Aorta (tissue), 5 donors: ENCODE measurements around the gene GFPT2. TPM values are rescaled to one million over a fixed set of nuclear protein-coding genes. Genes with fewer than 3 reads are reported as not detected.

ENCODE experiments used
- ATAC-seq: fragments of 200-7000 bp; cut with Tn5 transposase; one replicate; pipeline ENCODE4 v1.9.1; 2022; ENCODE audit warnings: moderate library complexity; ENCODE audit not compliant: low FRiP score
- DNase-seq, 2 donors: peaks; one replicate each; pipeline ENCODE4 v3.0.0-alpha.2; 2020
- H3K27ac ChIP-seq, 2 donors: one replicate each; pipeline ENCODE4 v1.5.1; 2013; ENCODE audit warnings: low read length in 2 of 2, mild to moderate bottlenecking in 2 of 2, moderate library complexity in 2 of 2, control low read depth in 1 of 2, inconsistent platforms in 1 of 2, low read depth in 1 of 2
- H3K27me3 ChIP-seq, 2 donors: one replicate each; pipeline ENCODE4 v1.6.1; 2013; ENCODE audit warnings: control low read depth in 1 of 2, low read length in 1 of 2, mild to moderate bottlenecking in 1 of 2, moderate library complexity in 1 of 2; ENCODE audit not compliant: insufficient read depth in 2 of 2, control insufficient read depth in 1 of 2
- H3K36me3 ChIP-seq, 2 donors: one replicate each; pipeline ENCODE4 v1.6.1; 2013; ENCODE audit warnings: control low read depth in 1 of 2, low read length in 1 of 2, mild to moderate bottlenecking in 1 of 2; ENCODE audit not compliant: insufficient read depth in 2 of 2, control insufficient read depth in 1 of 2
- H3K4me1 ChIP-seq, 2 donors: one replicate each; pipeline ENCODE4 v1.6.1; 2013; ENCODE audit warnings: low read length in 2 of 2, control low read depth in 1 of 2, mild to moderate bottlenecking in 1 of 2, moderate library complexity in 1 of 2; ENCODE audit not compliant: insufficient read depth in 2 of 2, control insufficient read depth in 1 of 2
- H3K4me3 ChIP-seq, 2 donors: one replicate each; pipeline ENCODE4 v1.5.1; 2013; ENCODE audit warnings: low read length in 2 of 2, control low read depth in 1 of 2, mild to moderate bottlenecking in 1 of 2
- H3K9me3 ChIP-seq: one replicate; pipeline ENCODE4 v1.6.1; 2013; ENCODE audit warnings: mild to moderate bottlenecking, low read length; ENCODE audit not compliant: control insufficient read depth
- WGBS, 2 donors: extraction: QIAGEN DNeasy Blood & Tissue Kit; methylation state at CpG; one replicate each; pipeline ENCODE4 v1.1.7; 2013; 5-methylcytosine and 5-hydroxymethylcytosine counted together
- intact Hi-C, 2 donors: fragments of 100-400 bp; cut with DNase I; formaldehyde crosslinking; loops; one replicate each; pipeline versions ENCODE4 v1.14.2 to v1.15.0; 2022
- polyA plus RNA-seq, 2 donors: library from polyadenylated mRNA; stranded (reverse); fragments of 200-250 nt; gene quantifications; one replicate each; pipeline ENCODE4 v1.2.3, GENCODE V29; 2013
- total RNA-seq, 2 donors: library from RNA; stranded (reverse); fragmentation: NEBNext Ultra II Directional; extraction: Animal tissue kit (Norgen Biotek cat#: 25700); gene quantifications; one replicate each; pipeline ENCODE4 v1.2.1, GENCODE V29; 2021
- donor health status: healthy with polysubstance abuse.
- donor health status: Bipolar disorder and iron deficiency.
- donor health status: DM: no; HTN: no; CAD: no.
- donor health status: DM: no; HTN: no; CAD: no.
- donor health status: DM: yes; HTN: yes; CAD: no.

The GFPT2 gene
- total and polyA plus RNA-seq, 4 donors = 1.1 to 60.2 (median 31.9) TPM

GRCh38 chr5:180333661-180334060 is 19.5 kb downstream of the GFPT2 start:
- H3K36me3 ChIP-seq = no peaks in the 10 kb centered on the region
- no peaks in the 10 kb centered on the region for H3K9me3 ChIP-seq
- H3K27ac ChIP-seq = no peak overlapping the region
- no peaks in the 10 kb centered on the region for H3K27me3 ChIP-seq
- H3K4me3 ChIP-seq = no peak overlapping the region
- WGBS, 2 donors = 80 to 92% methylated on average over 4 of the region's 4 CpGs
- no peak for ATAC-seq
- no peaks in the 10 kb centered on the region for H3K4me1 ChIP-seq
- intact Hi-C loops = no loop called here
- peak; percentile 29 to 73 for DNase-seq

GRCh38 chr5:180332861-180333260 is 20.3 kb downstream of the GFPT2 start:
- H3K36me3 ChIP-seq = no peaks in the 10 kb centered on the region
- intact Hi-C loops = no loop called here
- H3K27me3 ChIP-seq = no peaks in the 10 kb centered on the region
- ATAC-seq (no peak), DNase-seq (no peak)
- no peaks in the 10 kb centered on the region for H3K9me3 ChIP-seq
- no peaks in the 10 kb centered on the region for H3K4me1 ChIP-seq
- H3K27ac ChIP-seq = no peak overlapping the region
- WGBS, 2 donors = 93 to 99% methylated on average over 3 of the region's 3 CpGs
- no peak overlapping the region for H3K4me3 ChIP-seq

GRCh38 chr5:180332051-180332517 is 21.1 kb downstream of the GFPT2 start:
- H3K9me3 ChIP-seq = no peaks in the 10 kb centered on the region
- H3K27ac ChIP-seq = no peak overlapping the region
- no peak overlapping the region for H3K4me3 ChIP-seq
- H3K4me1 ChIP-seq = no peaks in the 10 kb centered on the region
- intact Hi-C loops = no loop called here
- peak in 1 of 2 donors; percentile 54 for DNase-seq
- no peaks in the 10 kb centered on the region for H3K27me3 ChIP-seq
- no peak for ATAC-seq
- H3K36me3 ChIP-seq = no peaks in the 10 kb centered on the region
- WGBS, 2 donors = 10 to 15% methylated on average over 13 of the region's 13 CpGs

GRCh38 chr5:180331647-180331950 is 21.5 kb downstream of the GFPT2 start:
- no peaks in the 10 kb centered on the region for H3K4me1 ChIP-seq
- 54 to 59% methylated on average over 7 of the region's 7 CpGs for WGBS, 2 donors
- H3K36me3 ChIP-seq = no peaks in the 10 kb centered on the region
- H3K27ac ChIP-seq = no peak overlapping the region
- H3K27me3 ChIP-seq = no peaks in the 10 kb centered on the region
- H3K9me3 ChIP-seq = no peaks in the 10 kb centered on the region
- H3K4me3 ChIP-seq = no peak overlapping the region
- intact Hi-C loops = no loop called here
- DNase-seq = peak in 1 of 2 donors; percentile 22
- ATAC-seq = peak; percentile 9

- intact Hi-C loops = no loop called here
- Histone ChIP-seq H3K27me3 (no peaks in the 10 kb centered on the region), H3K9me3 (no peaks in the 10 kb centered on the region), H3K4me1 (no peaks in the 10 kb centered on the region), H3K4me3 (no peak overlapping the region), H3K27ac (no peak overlapping the region), H3K36me3 (no peaks in the 10 kb centered on the region)
- WGBS, 2 donors = 72 to 74% methylated on average over 16 of the region's 16 CpGs
- peak; percentile 72 to 78 for DNase-seq
- ATAC-seq = peak; percentile 81
These were observed 22.1 kb downstream of the GFPT2 start for GRCh38 chr5:180330810-180331646.

GRCh38 chr5:180330270-180330648 is 22.9 kb downstream of the GFPT2 start:
- Histone ChIP-seq H3K9me3 (no peaks in the 10 kb centered on the region), H3K4me3 (no peak overlapping the region), H3K4me1 (no peaks in the 10 kb centered on the region), H3K27me3 (no peaks in the 10 kb centered on the region), H3K27ac (no peak overlapping the region), H3K36me3 (no peaks in the 10 kb centered on the region)
- 89 to 90% methylated on average over 5 of the region's 5 CpGs for WGBS, 2 donors
- ATAC-seq = no peak
- intact Hi-C loops = no loop called here
- DNase-seq = no peak

- 93 to 94% methylated on average over 8 of the region's 8 CpGs for WGBS, 2 donors
- Histone ChIP-seq H3K4me1 (no peaks in the 10 kb centered on the region), H3K9me3 (no peaks in the 10 kb centered on the region), H3K27ac (no peak overlapping the region), H3K4me3 (no peak overlapping the region), H3K36me3 (no peaks in the 10 kb centered on the region), H3K27me3 (no peaks in the 10 kb centered on the region)
- intact Hi-C loops = loop anchor here (5.0 kb wide), 2 partner anchors 37 to 197 kb away; partner anchors contain the start of gene MAPK9 (in 1 of the 2)
- DNase-seq (peak in 1 of 2 donors; percentile 39), ATAC-seq (no peak)
These were observed 23.4 kb downstream of the GFPT2 start for GRCh38 chr5:180329606-180330269.

- Histone ChIP-seq H3K27ac (no peak overlapping the region), H3K4me3 (no peak overlapping the region), H3K36me3 (no peaks in the 10 kb centered on the region), H3K27me3 (no peaks in the 10 kb centered on the region), H3K9me3 (no peaks in the 10 kb centered on the region), H3K4me1 (no peaks in the 10 kb centered on the region)
- 95 to 99% methylated on average over 7 of the region's 7 CpGs for WGBS, 2 donors
- ATAC-seq (no peak), DNase-seq (no peak)
- intact Hi-C loops = loop anchor here (5.0 kb wide), 2 partner anchors 37 to 197 kb away; partner anchors contain the start of gene MAPK9 (in 1 of the 2)
These were observed 24.0 kb downstream of the GFPT2 start for GRCh38 chr5:180329138-180329435.
